Activated CD8-positive, alpha-beta T cell treated with anti-CD3 and anti-CD28 coated beads for 36 hours (primary cell): Measurements from ENCODE around the gene TSR1. TPM values are rescaled to one million over a fixed set of nuclear protein-coding genes. Genes with fewer than 3 reads are reported as not detected.

ENCODE experiments used
- ATAC-seq: fragments of 200-7000 bp; cut with Tn5 transposase; one replicate; pipeline ENCODE4 v1.10.0; 2021; ENCODE audit warnings: mild to moderate bottlenecking, moderate library complexity
- CTCF ChIA-PET: fragments of 350-600 bp; sonication (Branson Sonifier 250); formaldehyde crosslinking; loops from one replicate; lab custom pipeline; 2021; ENCODE audit warnings: antibody characterized with exemption; lab: Charles Lee
- POLR2A ChIA-PET: fragments of 350-600 bp; sonication (Branson Sonifier 250); formaldehyde crosslinking; loops from one replicate; lab custom pipeline; 2021; ENCODE audit warnings: antibody characterized with exemption; lab: Charles Lee
- DNase-seq: peaks from one replicate; pipeline ENCODE4 v3.0.0-alpha.2; 2020
- H3K27ac Mint-ChIP-seq: one replicate; pipeline ENCODE4 v1.8.0; 2021; ENCODE audit warnings: mild to moderate bottlenecking, mixed read lengths
- H3K27me3 Mint-ChIP-seq: one replicate; pipeline ENCODE4 v1.8.0; 2021; ENCODE audit warnings: mixed read lengths
- H3K36me3 Mint-ChIP-seq: one replicate; pipeline ENCODE4 v1.8.0; 2021; ENCODE audit warnings: low read depth, mixed read lengths
- H3K4me1 Mint-ChIP-seq: one replicate; pipeline ENCODE4 v1.8.0; 2021; ENCODE audit warnings: low read depth, mixed read lengths
- H3K4me3 Mint-ChIP-seq: one replicate; pipeline ENCODE4 v1.8.0; 2021; ENCODE audit warnings: mild to moderate bottlenecking, moderate library complexity, mixed read lengths
- H3K9me3 Mint-ChIP-seq: one replicate; pipeline ENCODE4 v1.8.0; 2021; ENCODE audit warnings: mixed read lengths
- CTCF ChIP-seq: fragments of 200-600 bp; IDR thresholded peaks from one replicate; pipeline ENCODE4 v1.8.0; 2022; ENCODE audit warnings: antibody characterized with exemption, mild to moderate bottlenecking
- intact Hi-C: fragments of 100-400 bp; cut with micrococcal nuclease; formaldehyde crosslinking; loops from one replicate; pipeline ENCODE4 v1.10.0; 2022
- total RNA-seq, 2 experiments: library from RNA; stranded (reverse); gene quantifications; one replicate each; pipeline ENCODE4 v1.2.3, GENCODE V29; 2021

The TSR1 gene
- total RNA-seq, 2 experiments from 2014 or later, result 75.8 to 79.4 TPM

- Mint-ChIP-seq H3K27me3 (no peaks in the 10 kb centered on the region), H3K27ac (peak overlapping the region; percentile 43), H3K9me3 (no peaks in the 10 kb centered on the region), H3K4me3 (no peak overlapping the region), H3K4me1 (peaks cover 47% of the 10 kb centered on the region), H3K36me3 (peaks cover 53% of the 10 kb centered on the region)
- DNase-seq, result no peak
- intact Hi-C loops, result no loop called here
- ChIA-PET CTCF (interaction anchor here (1.9 to 7.0 kb wide), 4 partner anchors 10 to 224 kb away, joined by 9 to 96 read pairs (median 44); partner anchors contain the start of gene HIC1), POLR2A (interaction anchor here (0.7 to 1.5 kb wide), 3 partner anchors 13 to 28 kb away, joined by 3 read pairs; no protein-coding TSS in a partner anchor)
- ATAC-seq, result no peak
- no peak for TF ChIP-seq CTCF
Observed at GRCh38 chr17:2279707-2280106, 56.5 kb downstream of the TSR1 start.

- no peak for ATAC-seq
Observed at GRCh38 chr17:2277429-2278170, 58.7 kb downstream of the TSR1 start.

GRCh38 chr17:2275722-2276121 is 60.5 kb downstream of the TSR1 start:
- H3K4me1 Mint-ChIP-seq, result peaks cover 52% of the 10 kb centered on the region
- DNase-seq, result no peak
- no peaks in the 10 kb centered on the region for H3K27me3 Mint-ChIP-seq
- ChIA-PET CTCF (interaction anchor here (0.6 to 3.2 kb wide), 2 partner anchors 31 to 182 kb away, joined by 3 to 14 read pairs; no protein-coding TSS in a partner anchor), POLR2A (interaction anchor here (1.0 kb wide), 2 partner anchors 9 to 60 kb away, joined by 3 to 5 read pairs; no protein-coding TSS in a partner anchor)
- peaks cover 54% of the 10 kb centered on the region for H3K36me3 Mint-ChIP-seq
- H3K9me3 Mint-ChIP-seq, result no peaks in the 10 kb centered on the region
- intact Hi-C loops, result no loop called here
- no peak overlapping the region for H3K4me3 Mint-ChIP-seq
- no peak for ATAC-seq
- TF ChIP-seq CTCF, result no peak
- H3K27ac Mint-ChIP-seq, result peak overlapping the region; percentile 68

More at GRCh38 chr17:2277429-2278170, 58.7 kb downstream of the TSR1 start:
- H3K36me3 Mint-ChIP-seq, result peaks cover 58% of the 10 kb centered on the region
- peaks cover 54% of the 10 kb centered on the region for H3K4me1 Mint-ChIP-seq
- no peak overlapping the region for H3K4me3 Mint-ChIP-seq
- no peak for TF ChIP-seq CTCF
- POLR2A ChIA-PET, result no interaction called here
- H3K27me3 Mint-ChIP-seq, result no peaks in the 10 kb centered on the region
- CTCF ChIA-PET, result no interaction called here
- H3K27ac Mint-ChIP-seq, result no peak overlapping the region
- intact Hi-C loops, result no loop called here
- DNase-seq, result no peak
- no peaks in the 10 kb centered on the region for H3K9me3 Mint-ChIP-seq

GRCh38 chr17:2274414-2274813 is 61.8 kb downstream of the TSR1 start:
- DNase-seq (no peak), ATAC-seq (no peak)
- no peaks in the 10 kb centered on the region for H3K27me3 Mint-ChIP-seq
- intact Hi-C loops, result no loop called here
- no peaks in the 10 kb centered on the region for H3K9me3 Mint-ChIP-seq
- H3K27ac Mint-ChIP-seq, result peak overlapping the region; percentile 43
- POLR2A ChIA-PET, result no interaction called here
- TF ChIP-seq CTCF, result no peak
- CTCF ChIA-PET, result interaction anchor here (3.2 kb wide), 1 partner anchor 30 kb away, joined by 14 read pairs; no protein-coding TSS in a partner anchor
- H3K36me3 Mint-ChIP-seq, result peaks cover 60% of the 10 kb centered on the region
- H3K4me3 Mint-ChIP-seq, result no peak overlapping the region
- peaks cover 59% of the 10 kb centered on the region for H3K4me1 Mint-ChIP-seq

Other genes with a start within 250 kb of the TSR1 start
- gene SMG6, start 32.7 kb downstream of the TSR1 start, total RNA-seq, result 10 to 100 TPM; 39.6 to 40.4 TPM
- gene SRR, start 32.5 kb downstream of the TSR1 start, total RNA-seq, result 10 to 100 TPM in 1 of 2 experiments, 1 to 10 TPM in 1; 9.6 to 12.7 TPM
- gene SGSM2, start 1.0 kb upstream of the TSR1 start, total RNA-seq, result 10 to 100 TPM; 31.8 to 37.7 TPM
- gene MNT, start 64.6 kb upstream of the TSR1 start, total RNA-seq, result 10 to 100 TPM; 21.6 to 23.1 TPM
- 10 to 100 TPM; 47.9 to 50.3 TPM for gene METTL16, start 175.4 kb upstream of the TSR1 start, total RNA-seq